GM19043 (cell line): ENCODE data around the gene PPA1.
"Not testable (repeated sequence)": the region's sequence is repeated elsewhere in the genome, so short reads cannot be mapped to it uniquely, and the experiment has no call there.

Source experiments
- ATAC-seq: cut with Tn5 transposase; IDR thresholded peaks from one replicate; pipeline ENCODE4 v1.9.1; 2021; ENCODE audit warnings: low read depth; ENCODE audit not compliant: unreplicated experiment

PPA1 gene

GRCh38 chr10:70255329-70256299 is 22.4 kb upstream of the PPA1 start:
- ATAC-seq: no peak

GRCh38 chr10:70254778-70255328 is 21.6 kb upstream of the PPA1 start:
- ATAC-seq: no peak

- no peak for ATAC-seq
Measured at GRCh38 chr10:70253878-70254765, 20.9 kb upstream of the PPA1 start.

- no peak for ATAC-seq
Measured at GRCh38 chr10:70250961-70251680, 17.9 kb upstream of the PPA1 start.

GRCh38 chr10:70247360-70247759 is 14.1 kb upstream of the PPA1 start:
- no peak for ATAC-seq

- ATAC-seq: no peak
Measured at GRCh38 chr10:70241081-70241480, 7.9 kb upstream of the PPA1 start.

GRCh38 chr10:70239986-70240385 is 6.8 kb upstream of the PPA1 start:
- not testable (repeated sequence) for ATAC-seq

GRCh38 chr10:70239077-70239976 is 6.1 kb upstream of the PPA1 start:
- ATAC-seq: not testable (repeated sequence)

- ATAC-seq: not testable (repeated sequence)
Measured at GRCh38 chr10:70237958-70238536, 4.8 kb upstream of the PPA1 start.

GRCh38 chr10:70234668-70235447 is 1.6 kb upstream of the PPA1 start:
- ATAC-seq: no peak

GRCh38 chr10:70233939-70234300 is 691 bp upstream of the PPA1 start:
- ATAC-seq: no peak

- no peak for ATAC-seq
Measured at GRCh38 chr10:70232859-70233108, 445 bp downstream of the PPA1 start.

- no peak for ATAC-seq
Measured at GRCh38 chr10:70232155-70232858, 922 bp downstream of the PPA1 start.

GRCh38 chr10:70228491-70228890 is 4.7 kb downstream of the PPA1 start:
- ATAC-seq: no peak

- no peak for ATAC-seq
Measured at GRCh38 chr10:70227548-70228320, 5.5 kb downstream of the PPA1 start.

GRCh38 chr10:70223728-70224127 is 9.5 kb downstream of the PPA1 start:
- ATAC-seq: no peak

GRCh38 chr10:70222811-70223447 is 10.3 kb downstream of the PPA1 start:
- not testable (repeated sequence) for ATAC-seq
